Measurements from ENCODE around the gene TMEM215.

The TMEM215 gene

DNA sequence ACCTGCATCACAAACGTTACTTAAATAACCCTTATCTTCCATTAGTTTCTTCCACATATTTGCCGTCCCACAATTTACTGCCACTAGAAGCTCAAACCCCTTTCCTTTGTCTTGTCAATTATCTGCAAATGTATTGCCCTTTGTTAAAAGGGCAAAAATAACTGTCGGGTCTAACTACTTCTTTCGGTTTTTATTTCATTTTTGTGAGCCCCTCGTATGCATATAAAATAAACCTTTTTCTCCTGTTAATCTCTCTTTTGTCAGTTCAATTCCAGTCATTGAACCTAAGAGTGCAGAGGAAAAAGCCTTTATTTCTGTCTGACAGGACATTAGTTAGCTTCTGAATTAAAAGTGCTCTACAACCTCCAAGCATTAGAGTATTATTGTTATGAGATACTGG, 45.5 kb downstream of the TMEM215 start:
- in situ Hi-C loops (cut with HindIII; ENCODE audit: low sequenced_read_pairs) = loop anchor here (10.0 kb wide), 1 partner anchor 254 kb away; the partner anchor contains the start of gene NDUFB6

GRCh38 chr9:32832346-32832745, 49.0 kb downstream of the TMEM215 start:
- in situ Hi-C loops (cut with HindIII; ENCODE audit: low sequenced_read_pairs) = no loop called here

Data from DLD1 (cell line).